ENCODE measurements around the gene CRYBA2. TPM values are rescaled to one million over a fixed set of nuclear protein-coding genes. Genes with fewer than 3 reads are reported as not detected.

The CRYBA2 gene
- polyA plus RNA-seq, 2 of the 4 experiments (the other 2 are of a cell fraction): not detected

DNA sequence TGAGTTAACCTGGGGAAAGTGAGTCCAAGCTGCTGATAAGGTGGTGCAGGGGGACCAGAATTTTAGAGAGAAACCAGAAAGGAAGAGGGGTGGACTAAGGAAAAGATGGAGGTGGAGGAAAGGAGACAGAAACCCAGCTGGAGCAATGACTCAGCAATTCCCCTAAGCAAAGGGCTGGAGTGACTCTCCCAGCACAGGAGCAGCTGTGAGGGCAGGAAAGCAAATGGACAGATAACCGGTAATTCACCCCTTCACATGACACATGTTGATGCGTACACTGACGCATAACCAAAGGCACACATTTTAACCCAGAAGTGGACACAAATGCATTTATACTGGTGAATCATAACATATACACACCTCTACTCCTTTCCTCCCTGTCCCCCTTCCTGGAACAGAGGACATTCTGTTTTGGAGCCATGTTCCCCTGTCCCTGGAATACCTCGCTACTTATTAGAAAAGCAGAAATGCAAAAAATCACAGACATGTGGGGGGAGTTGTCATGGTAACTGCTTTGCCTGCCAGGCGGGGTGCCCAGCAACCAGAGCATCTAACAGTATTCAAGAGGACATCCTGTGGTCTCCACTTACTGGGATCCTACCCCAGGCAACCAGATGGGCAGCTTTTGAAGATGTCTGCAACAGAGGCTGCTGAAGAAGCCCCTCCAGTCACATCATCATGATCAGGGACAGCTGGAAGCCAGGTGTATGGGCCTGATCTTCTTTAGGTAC lies 29.0 kb downstream of the CRYBA2 start:
- peak overlapping the region; percentile 35 for H3K4me3 ChIP-seq
- ATAC-seq (peak; percentile 45 to 49), FAIRE-seq (no peak), DNase-seq (ENCODE audit: low read depth in 1 of 2, low spot score in 1 of 2) (peak in 1 of 2 experiments; percentile 87)
- ChIA-PET CTCF (interaction anchor here (0.6 to 12.4 kb wide), 6 partner anchors 10 to 88 kb away, joined by 3 to 140 read pairs (median 3); no protein-coding TSS in a partner anchor), POLR2A (interaction anchor here (1.9 kb wide), 1 partner anchor 16 kb away, joined by 5 read pairs; no protein-coding TSS in a partner anchor)
- WGBS (ENCODE audit: missing lambda C conversion rate): 43% methylated on average over 5 of the region's 5 CpGs
- H3K4me1 ChIP-seq: peaks cover 38% of the 10 kb centered on the region
- 0 out of 2 replicates have a peak, but pooled peaks have one; percentile 23 for TF ChIP-seq POLR2A (IDR thresholded peaks at IDR 0.05; ENCODE audit: low read length)
- no peak for TF ChIP-seq RNF2 (IDR thresholded peaks at IDR 0.05; ENCODE audit: borderline replicate concordance, low read depth)
- peak; percentile 17; the same call in 1 of the 2 replicates for TF ChIP-seq TFCP2L1 (CRISPR knock-in tag; IDR thresholded peaks at IDR 0.05)
- TF ChIP-seq CEBPB (IDR thresholded peaks at IDR 0.05): no peak
- no peak for TF ChIP-seq CHD4 (IDR thresholded peaks at IDR 0.05; ENCODE audit: borderline replicate concordance)
- peak; percentile 99 for TF ChIP-seq MAFK (IDR thresholded peaks at IDR 0.05; ENCODE audit: partially characterized antibody)
- no peak for TF ChIP-seq MYC (IDR thresholded peaks at IDR 0.05; ENCODE audit: borderline replicate concordance, low read length)
- TF ChIP-seq JUN (IDR thresholded peaks at IDR 0.05): peak in 1 of 2 experiments; percentile 40; a peak in 2 of 5 replicates
- no peak for TF ChIP-seq ZSCAN20 (CRISPR knock-in tag; IDR thresholded peaks at IDR 0.05)
- peak; percentile 100 for TF ChIP-seq NFE2L2 (conservative IDR thresholded peaks at IDR 0.05; ENCODE audit: low read length)
- peak; percentile 61; the same call in 1 of the 2 replicates for TF ChIP-seq HOXA7 (CRISPR knock-in tag; IDR thresholded peaks at IDR 0.05)
- peak; percentile 57 for TF ChIP-seq MAX (IDR thresholded peaks at IDR 0.05)
- peak; percentile 34; the same call in 1 of the 2 replicates for TF ChIP-seq FOSL2 (IDR thresholded peaks at IDR 0.05)
- peak; percentile 77 for TF ChIP-seq FOSL2 (CRISPR knock-in tag; IDR thresholded peaks at IDR 0.05)
- peak overlapping the region; percentile 72 to 94 for H3K27ac ChIP-seq
- H3K4me2 ChIP-seq: peak overlapping the region; percentile 72
- no peaks in the 10 kb centered on the region for H3K9me3 ChIP-seq

GRCh38 chr2:218963601-218964000 lies 29.6 kb downstream of the CRYBA2 start:
- peak overlapping the region; percentile 35 for H3K4me3 ChIP-seq
- TF ChIP-seq RNF2 (IDR thresholded peaks at IDR 0.05; ENCODE audit: borderline replicate concordance, low read depth) (no peak), SREBF2 (IDR thresholded peaks at IDR 0.05) (no peak), HOXA7 (CRISPR knock-in tag; IDR thresholded peaks at IDR 0.05) (no peak), HOXB13 (CRISPR knock-in tag; IDR thresholded peaks at IDR 0.05; ENCODE audit: low read depth) (no peak), CHD2 (IDR thresholded peaks at IDR 0.05; ENCODE audit: low read length, partially characterized antibody) (no peak), BHLHE40 (IDR thresholded peaks at IDR 0.05; ENCODE audit: low read depth, low read length) (no peak)
- no peaks in the 10 kb centered on the region for H3K9me3 ChIP-seq
- H3K4me2 ChIP-seq: peak overlapping the region; percentile 72
- no peak for FAIRE-seq
- no peak for DNase-seq (ENCODE audit: low read depth in 1 of 2, low spot score in 1 of 2)
- POLR2A ChIA-PET: interaction anchor here (1.9 kb wide), 1 partner anchor 17 kb away, joined by 5 read pairs; no protein-coding TSS in a partner anchor
- CTCF ChIA-PET: interaction anchor here (1.2 to 12.4 kb wide), 4 partner anchors 16 to 87 kb away, joined by 3 to 140 read pairs (median 4); no protein-coding TSS in a partner anchor
- 33% methylated on average over 5 of the region's 5 CpGs for WGBS (ENCODE audit: missing lambda C conversion rate)
- H3K27ac ChIP-seq: peak overlapping the region; percentile 72 to 94
- peaks cover 42% of the 10 kb centered on the region for H3K4me1 ChIP-seq
- no peak for ATAC-seq

DNA sequence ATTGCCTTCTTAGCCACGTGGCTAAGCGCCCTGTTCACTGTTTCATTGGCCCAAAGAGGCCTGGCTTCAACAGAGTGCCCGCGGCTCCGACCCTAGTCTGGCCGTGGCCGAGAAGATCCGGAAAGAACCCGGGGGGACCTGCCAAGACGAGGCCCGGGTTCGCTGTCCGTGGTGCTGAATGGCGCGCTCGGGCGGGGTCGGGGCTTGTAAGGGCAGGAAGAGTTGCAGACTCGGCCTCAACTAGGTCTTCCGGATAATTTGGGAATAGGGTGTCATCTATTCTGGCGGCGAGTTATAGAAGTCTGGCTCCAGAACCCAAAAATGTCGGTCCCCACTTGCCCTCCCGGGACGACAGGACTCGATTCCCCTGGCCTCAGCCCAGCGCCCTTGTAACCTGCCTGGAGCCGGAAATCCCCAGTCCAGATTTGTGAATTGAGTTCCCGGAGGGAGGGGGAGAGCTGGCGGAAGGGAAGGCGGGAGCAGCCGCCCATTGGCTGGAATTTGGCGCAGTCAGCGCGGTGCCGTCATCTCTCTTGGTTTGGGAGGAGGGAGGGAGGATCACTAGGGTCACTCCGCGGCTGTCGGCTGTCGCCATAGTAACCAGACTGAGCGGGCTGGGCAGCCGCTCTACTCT lies 30.2 kb downstream of the CRYBA2 start:
- Histone ChIP-seq H3K27ac (peak overlapping the region; percentile 72 to 94), H3K4me1 (peaks cover 42% of the 10 kb centered on the region), H3K4me2 (peak overlapping the region; percentile 72), H3K9me3 (no peaks in the 10 kb centered on the region), H3K4me3 (peak overlapping the region; percentile 35)
- DNase-seq (ENCODE audit: low read depth in 1 of 2, low spot score in 1 of 2) (peak; percentile 72 to 92), ATAC-seq (peak; percentile 57 to 79), FAIRE-seq (no peak)
- ChIA-PET POLR2A (interaction anchor here (1.9 kb wide), 1 partner anchor 17 kb away, joined by 5 read pairs; no protein-coding TSS in a partner anchor), CTCF (interaction anchor here (1.2 to 12.4 kb wide), 5 partner anchors 16 to 86 kb away, joined by 3 to 140 read pairs (median 4); no protein-coding TSS in a partner anchor)
- 22% methylated on average over 35 of the region's 42 CpGs for WGBS (ENCODE audit: missing lambda C conversion rate)
- 0 out of 2 replicates have a peak, but pooled peaks have one; percentile 29 for TF ChIP-seq HOXB13 (CRISPR knock-in tag; IDR thresholded peaks at IDR 0.05; ENCODE audit: low read depth)
- TF ChIP-seq ZNF302 (CRISPR knock-in tag; IDR thresholded peaks at IDR 0.05): no peak
- no peak for TF ChIP-seq CTCF (IDR thresholded peaks at IDR 0.05)
- TF ChIP-seq, protein P1, sequence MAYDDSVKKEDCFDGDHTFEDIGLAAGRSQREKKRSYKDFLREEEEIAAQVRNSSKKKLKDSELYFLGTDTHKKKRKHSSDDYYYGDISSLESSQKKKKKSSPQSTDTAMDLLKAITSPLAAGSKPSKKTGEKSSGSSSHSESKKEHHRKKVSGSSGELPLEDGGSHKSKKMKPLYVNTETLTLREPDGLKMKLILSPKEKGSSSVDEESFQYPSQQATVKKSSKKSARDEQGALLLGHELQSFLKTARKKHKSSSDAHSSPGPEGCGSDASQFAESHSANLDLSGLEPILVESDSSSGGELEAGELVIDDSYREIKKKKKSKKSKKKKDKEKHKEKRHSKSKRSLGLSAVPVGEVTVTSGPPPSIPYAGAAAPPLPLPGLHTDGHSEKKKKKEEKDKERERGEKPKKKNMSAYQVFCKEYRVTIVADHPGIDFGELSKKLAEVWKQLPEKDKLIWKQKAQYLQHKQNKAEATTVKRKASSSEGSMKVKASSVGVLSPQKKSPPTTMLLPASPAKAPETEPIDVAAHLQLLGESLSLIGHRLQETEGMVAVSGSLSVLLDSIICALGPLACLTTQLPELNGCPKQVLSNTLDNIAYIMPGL (CRISPR knock-in tag; IDR thresholded peaks at IDR 0.05; ENCODE audit: borderline replicate concordance): no peak
- no peak for TF ChIP-seq EP300 (IDR thresholded peaks at IDR 0.05)
- TF ChIP-seq HEYL (CRISPR knock-in tag; IDR thresholded peaks at IDR 0.05): no peak
- TF ChIP-seq MAZ (IDR thresholded peaks at IDR 0.05; ENCODE audit: borderline replicate concordance, low read depth, low read length): no peak
- no peak for TF ChIP-seq PHF8 (IDR thresholded peaks at IDR 0.05; ENCODE audit: borderline replicate concordance, low read depth)
- TF ChIP-seq, protein P2, sequence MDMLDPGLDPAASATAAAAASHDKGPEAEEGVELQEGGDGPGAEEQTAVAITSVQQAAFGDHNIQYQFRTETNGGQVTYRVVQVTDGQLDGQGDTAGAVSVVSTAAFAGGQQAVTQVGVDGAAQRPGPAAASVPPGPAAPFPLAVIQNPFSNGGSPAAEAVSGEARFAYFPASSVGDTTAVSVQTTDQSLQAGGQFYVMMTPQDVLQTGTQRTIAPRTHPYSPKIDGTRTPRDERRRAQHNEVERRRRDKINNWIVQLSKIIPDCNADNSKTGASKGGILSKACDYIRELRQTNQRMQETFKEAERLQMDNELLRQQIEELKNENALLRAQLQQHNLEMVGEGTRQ (IDR thresholded peaks at IDR 0.05): no peak
- TF ChIP-seq, protein P3, sequence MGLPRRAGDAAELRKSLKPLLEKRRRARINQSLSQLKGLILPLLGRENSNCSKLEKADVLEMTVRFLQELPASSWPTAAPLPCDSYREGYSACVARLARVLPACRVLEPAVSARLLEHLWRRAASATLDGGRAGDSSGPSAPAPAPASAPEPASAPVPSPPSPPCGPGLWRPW (IDR thresholded peaks at IDR 0.05): no peak
- no peak for TF ChIP-seq ESRRA (IDR thresholded peaks at IDR 0.05; ENCODE audit: borderline replicate concordance, low read length)

Data from A549 (cell line).